HEK293 (cell line): ENCODE measurements around the gene TMEM203.

Source experiments
- CTCF ChIA-PET: fragments of 350-600 bp; formaldehyde crosslinking; extraction: SDS; loops from one replicate; lab custom pipeline; 2021; ENCODE audit warnings: antibody characterized with exemption; lab: Yijun Ruan, JAX
- POLR2A ChIA-PET: fragments of 300-600 bp; formaldehyde crosslinking; extraction: SDS; loops from one replicate; lab custom pipeline; 2020; ENCODE audit warnings: antibody characterized with exemption, inconsistent platforms; lab: Yijun Ruan, JAX
- H3K27ac ChIP-seq: fragments of 200-500 bp; sonication (Bioruptor generic); 2 replicates; pipeline ENCODE4 v1.5.1; 2014; ENCODE audit warnings: low read depth, low read length, control low read depth, inconsistent platforms; ENCODE audit errors: extremely low read depth
- H3K36me3 ChIP-seq, 2 experiments: fragments of 200-500 bp in 1 of 2; sonication (Bioruptor generic) in 1 of 2; 1 replicate in 1 of 2; 2 replicates in 1 of 2; pipeline ENCODE4 v1.5.1; 2014 to 2017; ENCODE audit warnings: inconsistent platforms in 2 of 2, low read length in 2 of 2; ENCODE audit not compliant: control insufficient read depth in 2 of 2, insufficient read depth in 1 of 2
- H3K4me1 ChIP-seq: fragments of 200-500 bp; sonication (Bioruptor generic); 2 replicates; pipeline ENCODE4 v1.5.1; 2014; ENCODE audit warnings: mild to moderate bottlenecking, low read length, inconsistent platforms; ENCODE audit not compliant: control insufficient read depth, insufficient read depth
- H3K4me3 ChIP-seq: 2 replicates; pipeline ENCODE4 v1.5.1; 2011; ENCODE audit warnings: low read depth, mild to moderate bottlenecking, control low read depth, low read length, moderate library complexity
- H3K9me3 ChIP-seq: fragments of 200-500 bp; sonication (Bioruptor generic); 2 replicates; pipeline ENCODE4 v1.5.1; 2014; ENCODE audit warnings: low read depth, low read length, inconsistent platforms; ENCODE audit not compliant: control insufficient read depth, insufficient read depth
- FEZF1 ChIP-seq: fragments of 450-650 bp; formaldehyde crosslinking; IDR thresholded peaks from 2 replicates; pipeline ENCODE4 v1.5.1; 2016; ENCODE audit warnings: missing biosample characterization, missing genetic modification characterization
- GLIS1 ChIP-seq: fragments of 450-650 bp; formaldehyde crosslinking; IDR thresholded peaks from 2 replicates; pipeline ENCODE4 v1.5.1; 2016; ENCODE audit warnings: missing biosample characterization, missing genetic modification characterization
- GLIS2 ChIP-seq: fragments of 450-650 bp; formaldehyde crosslinking; IDR thresholded peaks from 2 replicates; pipeline ENCODE4 v1.5.1; 2016; ENCODE audit warnings: missing biosample characterization, missing genetic modification characterization
- HIC1 ChIP-seq: fragments of 450-650 bp; formaldehyde crosslinking; IDR thresholded peaks from 2 replicates; pipeline ENCODE4 v1.5.1; 2016; ENCODE audit warnings: missing biosample characterization, missing genetic modification characterization
- HOXA7 ChIP-seq: sonication (generic); formaldehyde crosslinking; IDR thresholded peaks from 2 replicates; pipeline ENCODE4 v1.8.1; 2022; ENCODE audit warnings: missing genetic modification reagents, borderline replicate concordance
- KLF1 ChIP-seq: fragments of 450-650 bp; formaldehyde crosslinking; IDR thresholded peaks from 2 replicates; pipeline ENCODE4 v1.5.1; 2016; ENCODE audit warnings: missing biosample characterization, missing genetic modification characterization
- KLF8 ChIP-seq: fragments of 450-650 bp; formaldehyde crosslinking; IDR thresholded peaks from 2 replicates; pipeline ENCODE4 v1.5.1; 2016; ENCODE audit warnings: missing biosample characterization, missing genetic modification characterization
- MZF1 ChIP-seq: fragments of 450-650 bp; formaldehyde crosslinking; IDR thresholded peaks from 2 replicates; pipeline ENCODE4 v1.5.1; 2017; ENCODE audit warnings: missing biosample characterization, missing genetic modification characterization, borderline replicate concordance
- SCRT2 ChIP-seq: fragments of 450-650 bp; formaldehyde crosslinking; IDR thresholded peaks from 2 replicates; pipeline ENCODE4 v1.5.1; 2016; ENCODE audit warnings: missing biosample characterization, missing genetic modification characterization
- ZBTB7A ChIP-seq: fragments of 450-650 bp; formaldehyde crosslinking; IDR thresholded peaks from 2 replicates; pipeline ENCODE4 v1.5.1; 2016; ENCODE audit warnings: low read depth, missing biosample characterization, missing genetic modification characterization
- ZIC2 ChIP-seq: fragments of 450-650 bp; formaldehyde crosslinking; IDR thresholded peaks from 2 replicates; pipeline ENCODE4 v1.5.1; 2016; ENCODE audit warnings: missing biosample characterization, missing genetic modification characterization
- ZNF18 ChIP-seq: fragments of 450-650 bp; formaldehyde crosslinking; IDR thresholded peaks from 2 replicates; pipeline ENCODE4 v1.5.1; 2016; ENCODE audit warnings: missing biosample characterization, missing genetic modification characterization
- ZNF324 ChIP-seq: fragments of 450-650 bp; formaldehyde crosslinking; IDR thresholded peaks from 2 replicates; pipeline ENCODE4 v1.5.1; 2016; ENCODE audit warnings: missing biosample characterization, missing genetic modification characterization
- ZNF354C ChIP-seq: fragments of 450-650 bp; formaldehyde crosslinking; IDR thresholded peaks from 2 replicates; pipeline ENCODE4 v1.5.1; 2016; ENCODE audit warnings: missing biosample characterization, missing genetic modification characterization, low read depth, borderline replicate concordance
- ZNF37A ChIP-seq: fragments of 450-650 bp; IDR thresholded peaks from 2 replicates; pipeline ENCODE4 v1.5.1; 2018; ENCODE audit warnings: missing biosample characterization, missing genetic modification characterization
- ZNF48 ChIP-seq: fragments of 450-650 bp; formaldehyde crosslinking; IDR thresholded peaks from 2 replicates; pipeline ENCODE4 v1.5.1; 2016; ENCODE audit warnings: missing biosample characterization, missing genetic modification characterization
- ZNF692 ChIP-seq: fragments of 450-650 bp; formaldehyde crosslinking; IDR thresholded peaks from 2 replicates; pipeline ENCODE4 v1.5.1; 2016; ENCODE audit warnings: missing biosample characterization, missing genetic modification characterization
- ZSCAN4 ChIP-seq: fragments of 450-650 bp; formaldehyde crosslinking; IDR thresholded peaks from 2 replicates; pipeline ENCODE4 v1.5.1; 2017; ENCODE audit warnings: missing biosample characterization, missing genetic modification characterization
- TF ChIP-seq, protein P1 (sequence below): fragments of 450-650 bp; formaldehyde crosslinking; IDR thresholded peaks from 2 replicates; pipeline ENCODE4 v1.5.1; 2016; ENCODE audit warnings: missing biosample characterization, missing genetic modification characterization

The TMEM203 gene

GRCh38 chr9:137171149-137171900, 34.1 kb downstream of the TMEM203 start:
- CTCF ChIA-PET, result interaction anchor here (1.0 to 1.8 kb wide), 4 partner anchors 40 to 65 kb away, joined by 3 to 7 read pairs (median 5); no protein-coding TSS in a partner anchor
- no peak overlapping the region for H3K4me3 ChIP-seq

DNA sequence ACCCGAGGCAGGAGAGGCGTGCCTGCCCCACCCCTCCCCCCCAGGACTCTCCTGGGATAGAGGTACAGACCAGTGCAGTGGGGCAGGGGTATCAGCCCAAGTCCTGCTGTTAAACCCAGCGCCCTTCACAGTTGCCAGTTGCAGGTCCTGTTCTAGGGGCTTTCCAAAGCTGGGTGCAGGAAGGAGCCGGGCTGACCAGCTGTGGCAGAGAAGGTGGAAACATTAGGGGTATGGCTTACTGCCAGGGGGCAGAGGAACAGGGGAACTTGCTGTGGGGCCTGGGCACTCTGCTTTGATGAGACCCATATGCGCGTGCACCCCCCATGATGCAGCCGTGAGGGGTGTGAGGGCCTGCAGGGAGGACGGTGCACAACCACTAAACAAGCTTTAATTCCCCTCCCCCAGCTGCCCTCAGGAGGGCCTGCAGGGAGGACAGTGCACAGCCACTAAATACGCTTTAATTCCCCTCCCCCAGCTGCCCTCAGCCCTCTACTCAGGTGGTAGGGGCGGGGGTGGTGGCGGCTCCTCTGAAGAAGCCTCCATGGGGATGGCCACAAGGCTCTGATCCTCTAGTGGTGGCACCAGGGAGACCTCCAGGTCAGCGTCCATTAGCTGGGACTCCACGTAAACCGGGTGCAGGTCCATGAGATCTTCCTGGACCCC, 34.8 kb downstream of the TMEM203 start:
- ChIA-PET POLR2A (interaction anchor here (0.7 to 7.4 kb wide), 3 partner anchors 20 to 41 kb away, joined by 3 to 53 read pairs (median 6); no protein-coding TSS in a partner anchor), CTCF (interaction anchor here (0.5 to 1.8 kb wide), 4 partner anchors 41 to 66 kb away, joined by 3 to 7 read pairs (median 5); no protein-coding TSS in a partner anchor)
- Histone ChIP-seq H3K27ac (no peak overlapping the region), H3K4me3 (no peak overlapping the region), H3K9me3 (no peaks in the 10 kb centered on the region), H3K4me1 (no peaks in the 10 kb centered on the region; the same call in 1 of the 2 replicates), H3K36me3 (peaks cover 0 to 3% of the 10 kb centered on the region in 2 experiments; a peak in 1 of 3 replicates)
- TF ChIP-seq GLIS1 (tag by site-specific recombination) (0 out of 2 replicates have a peak, but pooled peaks have one; percentile 22), HIC1 (tag by site-specific recombination) (no peak), ZNF692 (tag by site-specific recombination) (no peak), KLF1 (tag by site-specific recombination) (0 out of 2 replicates have a peak, but pooled peaks have one; percentile 15), ZNF324 (tag by site-specific recombination) (no peak), ZIC2 (peak; percentile 33; the same call in 1 of the 2 replicates), SCRT2 (tag by site-specific recombination) (peak; percentile 6; the same call in 1 of the 2 replicates), KLF8 (tag by site-specific recombination) (0 out of 2 replicates have a peak, but pooled peaks have one; percentile 9), ZBTB7A (tag by site-specific recombination) (no peak), FEZF1 (tag by site-specific recombination) (no peak), ZSCAN4 (tag by site-specific recombination) (no peak)

More at GRCh38 chr9:137171149-137171900, 34.1 kb downstream of the TMEM203 start:
- POLR2A ChIA-PET, result interaction anchor here (0.7 to 7.4 kb wide), 3 partner anchors 21 to 70 kb away, joined by 3 to 53 read pairs (median 6); partner anchors contain the start of gene TUBB4B
- Histone ChIP-seq H3K4me1 (no peaks in the 10 kb centered on the region; the same call in 1 of the 2 replicates), H3K36me3 (peaks cover 0 to 3% of the 10 kb centered on the region in 2 experiments; a peak in 1 of 3 replicates), H3K27ac (no peak overlapping the region), H3K9me3 (no peaks in the 10 kb centered on the region)
- TF ChIP-seq HOXA7 (CRISPR knock-in tag) (no peak), MZF1 (tag by site-specific recombination) (no peak), ZNF37A (tag by site-specific recombination) (no peak), GLIS2 (tag by site-specific recombination) (0 out of 2 replicates have a peak, but pooled peaks have one; percentile 19), ZNF354C (tag by site-specific recombination) (no peak), ZNF48 (tag by site-specific recombination) (no peak), FEZF1 (tag by site-specific recombination) (no peak), ZNF18 (tag by site-specific recombination) (no peak), HIC1 (tag by site-specific recombination) (peak; percentile 68; the same call in 1 of the 2 replicates), GLIS1 (tag by site-specific recombination) (peak; percentile 47), SCRT2 (tag by site-specific recombination) (peak; percentile 57)
- TF ChIP-seq, protein P1, sequence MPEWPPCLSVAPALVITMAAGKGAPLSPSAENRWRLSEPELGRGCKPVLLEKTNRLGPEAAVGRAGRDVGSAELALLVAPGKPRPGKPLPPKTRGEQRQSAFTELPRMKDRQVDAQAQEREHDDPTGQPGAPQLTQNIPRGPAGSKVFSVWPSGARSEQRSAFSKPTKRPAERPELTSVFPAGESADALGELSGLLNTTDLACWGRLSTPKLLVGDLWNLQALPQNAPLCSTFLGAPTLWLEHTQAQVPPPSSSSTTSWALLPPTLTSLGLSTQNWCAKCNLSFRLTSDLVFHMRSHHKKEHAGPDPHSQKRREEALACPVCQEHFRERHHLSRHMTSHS (tag by site-specific recombination), result no peak
